HG02623 (cell line): Measurements from ENCODE around the gene WDR27.

Experiments used
- ATAC-seq: cut with Tn5 transposase; IDR thresholded peaks from one replicate; pipeline ENCODE4 v1.9.1; 2021; ENCODE audit warnings: moderate library complexity; ENCODE audit not compliant: unreplicated experiment

WDR27 gene

GRCh38 chr6:169641461-169642085 is 60.3 kb downstream of the WDR27 start:
- no peak for ATAC-seq

GRCh38 chr6:169640983-169641382 is 60.8 kb downstream of the WDR27 start:
- ATAC-seq: no peak

- no peak for ATAC-seq
These were observed 61.4 kb downstream of the WDR27 start for GRCh38 chr6:169640351-169640852.

GRCh38 chr6:169639653-169640278 is 62.1 kb downstream of the WDR27 start:
- no peak for ATAC-seq

- no peak for ATAC-seq
These were observed 62.9 kb downstream of the WDR27 start for GRCh38 chr6:169638915-169639314.

GRCh38 chr6:169638388-169638787 is 63.4 kb downstream of the WDR27 start:
- ATAC-seq: no peak

- ATAC-seq: no peak
These were observed 66.5 kb downstream of the WDR27 start for GRCh38 chr6:169635345-169635744.

GRCh38 chr6:169632841-169633240 is 69.0 kb downstream of the WDR27 start:
- ATAC-seq: no peak

GRCh38 chr6:169629256-169629655 is 72.6 kb downstream of the WDR27 start:
- ATAC-seq: no peak

- no peak for ATAC-seq
These were observed 73.9 kb downstream of the WDR27 start for GRCh38 chr6:169627736-169628607.

GRCh38 chr6:169626649-169627048 is 75.2 kb downstream of the WDR27 start:
- ATAC-seq: no peak

- no peak for ATAC-seq
These were observed 75.7 kb downstream of the WDR27 start for GRCh38 chr6:169626169-169626568.

- ATAC-seq: no peak
These were observed 76.5 kb downstream of the WDR27 start for GRCh38 chr6:169625376-169625775.

GRCh38 chr6:169624785-169625184 is 77.0 kb downstream of the WDR27 start:
- ATAC-seq: no peak

- ATAC-seq: no peak
These were observed 77.9 kb downstream of the WDR27 start for GRCh38 chr6:169623975-169624374.

- ATAC-seq: no peak
These were observed 78.5 kb downstream of the WDR27 start for GRCh38 chr6:169623343-169623742.

GRCh38 chr6:169622618-169623017 is 79.2 kb downstream of the WDR27 start:
- ATAC-seq: no peak

GRCh38 chr6:169621311-169621710 is 80.5 kb downstream of the WDR27 start:
- ATAC-seq: no peak

- ATAC-seq: no peak
These were observed 81.4 kb downstream of the WDR27 start for GRCh38 chr6:169620171-169621130.

GRCh38 chr6:169619650-169620049 is 82.2 kb downstream of the WDR27 start:
- no peak for ATAC-seq
